GM23248 (cell line): ENCODE data around the gene ENOX2.

Source experiments
- EZH2 ChIP-seq: fragments of 200-600 bp; sonication (generic); IDR thresholded peaks from 2 replicates; pipeline ENCODE4 v1.6.1; 2018; ENCODE audit warnings: antibody characterized with exemption, mild to moderate bottlenecking; ENCODE audit not compliant: insufficient read depth, poor library complexity, severe bottlenecking
- EZH2phosphoT487 ChIP-seq: fragments of 200-600 bp; sonication (generic); IDR thresholded peaks from 2 replicates; pipeline ENCODE4 v1.6.1; 2018; ENCODE audit warnings: antibody characterized with exemption, moderate library complexity, mild to moderate bottlenecking, low read depth; ENCODE audit not compliant: insufficient read depth

DNA sequence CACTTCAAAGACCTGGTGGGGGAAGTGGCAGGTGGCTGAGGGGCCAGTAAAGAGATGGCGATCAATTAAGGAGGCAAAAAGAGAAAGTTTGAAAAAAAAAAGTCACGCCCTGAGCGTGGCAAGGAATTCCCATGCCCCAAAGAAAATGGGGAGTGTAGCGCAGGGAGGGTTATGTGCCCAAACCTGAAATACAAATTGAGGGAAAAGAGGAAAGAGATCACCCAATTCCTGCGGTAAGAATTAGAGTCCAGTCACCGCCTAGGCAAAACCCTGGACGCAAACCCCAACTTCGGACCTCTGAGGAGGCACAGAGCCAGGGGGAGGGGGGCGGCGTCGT lies 595 bp downstream of the ENOX2 start:
- TF ChIP-seq EZH2 (no peak), EZH2phosphoT487 (no peak)
